Measurements from ENCODE around the gene LRRD1.

DNA sequence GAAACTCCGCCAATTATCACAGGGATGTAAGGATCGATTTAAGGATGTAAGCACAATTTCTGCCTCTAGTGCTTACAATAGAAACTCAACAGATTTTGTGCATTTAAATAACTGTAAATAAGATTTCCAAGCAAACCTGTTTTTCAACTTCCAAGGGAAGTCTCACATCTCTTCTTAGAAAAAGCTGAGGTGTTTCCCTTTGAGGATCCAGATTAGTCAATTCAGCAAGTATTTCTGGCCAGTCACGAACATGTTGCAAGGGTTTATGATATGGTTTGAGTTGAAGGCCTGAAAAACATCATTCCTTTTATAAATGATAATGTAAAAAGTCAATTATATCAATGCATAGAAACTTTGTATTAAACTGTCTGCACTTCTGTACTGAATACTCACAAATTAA lies 42.8 kb upstream of the LRRD1 start:
- TF ChIP-seq, protein P1, sequence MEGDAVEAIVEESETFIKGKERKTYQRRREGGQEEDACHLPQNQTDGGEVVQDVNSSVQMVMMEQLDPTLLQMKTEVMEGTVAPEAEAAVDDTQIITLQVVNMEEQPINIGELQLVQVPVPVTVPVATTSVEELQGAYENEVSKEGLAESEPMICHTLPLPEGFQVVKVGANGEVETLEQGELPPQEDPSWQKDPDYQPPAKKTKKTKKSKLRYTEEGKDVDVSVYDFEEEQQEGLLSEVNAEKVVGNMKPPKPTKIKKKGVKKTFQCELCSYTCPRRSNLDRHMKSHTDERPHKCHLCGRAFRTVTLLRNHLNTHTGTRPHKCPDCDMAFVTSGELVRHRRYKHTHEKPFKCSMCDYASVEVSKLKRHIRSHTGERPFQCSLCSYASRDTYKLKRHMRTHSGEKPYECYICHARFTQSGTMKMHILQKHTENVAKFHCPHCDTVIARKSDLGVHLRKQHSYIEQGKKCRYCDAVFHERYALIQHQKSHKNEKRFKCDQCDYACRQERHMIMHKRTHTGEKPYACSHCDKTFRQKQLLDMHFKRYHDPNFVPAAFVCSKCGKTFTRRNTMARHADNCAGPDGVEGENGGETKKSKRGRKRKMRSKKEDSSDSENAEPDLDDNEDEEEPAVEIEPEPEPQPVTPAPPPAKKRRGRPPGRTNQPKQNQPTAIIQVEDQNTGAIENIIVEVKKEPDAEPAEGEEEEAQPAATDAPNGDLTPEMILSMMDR (IDR thresholded peaks at IDR 0.05; ENCODE audit: low read depth, low read length, poor library complexity, severe bottlenecking): no peak
- TF ChIP-seq EZH2phosphoT487 (IDR thresholded peaks at IDR 0.05; ENCODE audit: borderline replicate concordance, low read length): no peak

Measured in DOHH2 (cell line).